T-helper 1 cell treated with Interleukin-12 subunit alpha and Interleukin-12 subunit beta and Interleukin-4 antibody, amounts not matched to agents 30 ng/mL and 1 ng/mL, for 36 hours (primary cell): ENCODE data around the gene MYOM3. TPM values are rescaled to one million over a fixed set of nuclear protein-coding genes. Genes with fewer than 3 reads are reported as not detected.

Experiments
- intact Hi-C: fragments of 100-400 bp; cut with micrococcal nuclease; formaldehyde crosslinking; loops from one replicate; pipeline ENCODE4 v1.15.1; 2024
- total RNA-seq: library from RNA; stranded (reverse); gene quantifications from 2 replicates; pipeline ENCODE4 v1.2.3, GENCODE V29; 2022

MYOM3 gene
- total RNA-seq, 1 donor from 2014 or later = not detected

DNA sequence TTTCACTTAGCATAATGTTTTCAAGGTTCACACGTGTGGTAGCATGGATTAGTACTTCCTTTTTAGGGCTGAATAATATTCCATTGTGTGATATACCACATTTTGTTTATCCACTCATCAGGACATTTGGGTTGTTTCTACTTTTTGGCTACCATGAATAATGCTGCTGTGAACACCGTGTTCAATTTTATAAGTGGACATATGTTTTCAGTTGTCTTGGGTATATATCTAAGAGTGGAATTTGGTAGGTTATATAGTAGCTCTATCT is 27.2 kb upstream of the MYOM3 start:
- intact Hi-C loops = no loop called here

GRCh38 chr1:24138476-24139221 is 26.7 kb upstream of the MYOM3 start:
- intact Hi-C loops = no loop called here

- intact Hi-C loops = no loop called here
Measured at GRCh38 chr1:24136956-24137539, 25.1 kb upstream of the MYOM3 start.

DNA sequence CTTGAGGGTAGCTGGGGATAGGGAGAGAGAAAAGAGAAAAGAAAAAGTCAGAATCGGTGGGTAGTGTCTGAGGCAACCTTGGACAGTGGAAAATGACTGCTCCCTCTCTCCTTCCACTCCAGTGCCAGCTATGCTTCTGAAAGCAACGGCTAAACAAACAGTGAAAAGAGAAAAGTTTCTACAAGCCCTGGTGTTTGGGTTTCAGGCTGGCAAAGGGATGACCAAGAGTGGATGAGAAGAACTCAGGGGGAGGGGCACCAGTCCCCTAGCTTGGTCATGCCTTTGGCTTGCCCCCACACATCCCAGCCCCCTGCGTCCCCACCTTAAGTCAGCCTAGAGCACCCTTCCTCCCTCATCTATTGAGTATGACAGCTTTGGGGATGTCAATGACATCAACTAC is 22.4 kb upstream of the MYOM3 start:
- intact Hi-C loops = no loop called here

DNA sequence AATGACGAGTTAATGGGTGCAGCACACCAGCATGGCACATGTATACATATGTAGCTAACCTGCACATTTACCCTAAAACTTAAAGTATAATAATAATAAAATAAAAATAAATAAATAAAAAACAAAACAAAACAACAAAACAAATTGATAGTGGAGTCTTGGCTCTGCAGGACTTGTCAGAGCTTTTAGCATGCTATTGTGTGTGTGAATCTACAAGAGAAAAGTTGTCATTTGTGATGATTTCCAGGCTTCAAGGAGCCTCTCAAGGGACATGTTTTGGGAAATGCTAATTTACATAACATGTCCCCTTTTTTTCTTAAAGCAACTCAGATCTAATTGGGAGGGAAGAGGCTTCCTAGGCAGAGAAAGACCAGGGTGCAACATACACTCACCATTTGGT is 21.9 kb upstream of the MYOM3 start:
- intact Hi-C loops = no loop called here

GRCh38 chr1:24130385-24130784 is 18.4 kb upstream of the MYOM3 start:
- intact Hi-C loops = no loop called here

DNA sequence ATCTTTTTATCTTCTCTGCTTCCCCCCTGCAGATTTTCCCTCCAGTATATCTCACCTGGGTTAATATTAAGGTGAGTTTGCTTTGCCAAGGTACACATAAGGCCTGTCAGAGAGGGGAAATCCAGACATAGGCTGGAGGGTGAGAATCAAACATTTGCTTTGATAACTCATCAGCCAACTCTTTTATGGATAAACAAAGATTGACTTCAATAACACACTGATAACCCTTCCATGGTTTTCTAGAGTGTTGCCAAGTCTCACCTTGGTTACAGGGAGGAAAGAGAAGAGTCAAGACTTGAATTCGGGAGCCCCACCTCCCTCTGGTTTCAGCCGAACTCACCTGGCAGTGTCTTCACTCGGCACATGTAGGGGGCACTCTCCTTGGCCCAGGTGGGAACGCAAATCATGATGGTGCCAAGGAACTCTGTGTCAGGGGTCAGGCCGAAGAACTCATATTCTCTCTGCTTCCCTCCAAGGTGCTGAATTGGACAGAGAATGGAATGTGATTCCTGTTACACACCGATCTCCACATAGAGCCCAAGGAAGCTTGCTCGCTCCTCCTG is 15.9 kb upstream of the MYOM3 start:
- intact Hi-C loops = no loop called here

DNA sequence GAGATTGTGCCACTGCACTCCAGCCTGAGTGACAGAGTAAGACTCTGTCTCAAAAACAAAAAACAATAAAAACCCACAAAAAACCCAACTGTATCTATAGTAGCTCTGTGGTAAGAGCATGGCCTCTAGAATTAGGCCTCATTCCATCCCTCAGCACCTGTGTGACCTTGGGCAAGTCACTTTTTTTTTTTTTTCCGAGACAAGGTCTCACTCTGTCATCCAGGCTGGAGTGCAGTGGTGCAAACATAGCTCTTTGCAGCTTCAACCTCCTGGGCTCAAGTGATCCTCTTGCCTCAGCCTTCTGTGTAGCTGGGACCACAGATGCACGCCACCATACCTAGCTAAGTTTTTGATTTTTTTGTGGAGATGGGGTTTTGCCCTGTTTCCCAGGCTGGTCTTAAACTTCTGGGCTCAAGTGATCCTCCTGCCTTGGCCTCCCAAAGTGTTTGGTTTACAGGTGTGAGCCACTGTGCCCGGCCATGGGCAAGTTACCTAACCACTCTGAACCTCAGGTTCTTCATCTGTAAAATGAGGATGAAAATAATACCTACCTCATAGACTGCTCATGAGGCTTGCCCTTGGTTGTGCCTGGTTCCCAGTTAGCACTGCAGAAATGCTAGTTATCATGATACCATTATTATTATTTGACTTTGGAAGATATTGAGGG is 15.3 kb upstream of the MYOM3 start:
- intact Hi-C loops = no loop called here

DNA sequence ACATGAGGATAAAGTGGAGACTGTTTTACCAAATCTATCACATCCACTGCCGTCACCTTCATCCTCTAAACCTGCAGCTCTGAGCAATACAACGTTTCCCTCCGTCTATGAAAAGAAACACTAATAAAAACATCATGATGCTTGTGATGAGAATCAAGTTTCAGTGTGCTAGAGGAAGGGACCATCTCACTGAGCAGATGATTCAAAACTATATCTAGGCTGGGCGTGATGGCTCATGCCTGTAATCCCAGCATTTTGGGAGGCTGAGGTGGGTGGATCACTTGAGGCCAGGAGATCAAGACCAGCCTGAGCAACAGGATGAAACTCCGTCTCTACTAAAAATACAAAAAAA is 14.7 kb upstream of the MYOM3 start:
- intact Hi-C loops = no loop called here

- intact Hi-C loops = no loop called here
Measured at GRCh38 chr1:24126018-24126671, 14.2 kb upstream of the MYOM3 start.

DNA sequence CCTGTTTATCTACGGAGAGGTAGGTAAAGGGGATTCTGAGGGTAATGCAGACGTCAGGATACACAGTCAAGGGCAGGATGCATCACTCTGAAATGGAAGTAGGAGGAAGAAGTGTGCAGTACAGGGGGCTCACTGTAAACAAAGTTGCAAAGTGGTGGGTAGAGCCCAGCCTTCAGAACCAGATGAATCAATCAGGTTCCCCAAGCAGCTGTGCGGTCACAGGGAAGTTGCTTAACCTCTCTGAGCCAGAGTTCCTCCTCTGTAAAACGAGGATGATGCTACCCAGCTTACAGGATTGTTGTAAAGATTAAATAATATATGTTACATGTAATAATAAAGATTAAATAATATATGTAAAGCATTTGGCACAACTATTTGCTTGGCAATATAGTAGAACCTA is 13.5 kb upstream of the MYOM3 start:
- intact Hi-C loops = no loop called here

GRCh38 chr1:24124980-24125379 is 13.0 kb upstream of the MYOM3 start:
- intact Hi-C loops = no loop called here

GRCh38 chr1:24123611-24124010 is 11.7 kb upstream of the MYOM3 start:
- intact Hi-C loops = no loop called here

GRCh38 chr1:24122776-24123175 is 10.8 kb upstream of the MYOM3 start:
- intact Hi-C loops = no loop called here

DNA sequence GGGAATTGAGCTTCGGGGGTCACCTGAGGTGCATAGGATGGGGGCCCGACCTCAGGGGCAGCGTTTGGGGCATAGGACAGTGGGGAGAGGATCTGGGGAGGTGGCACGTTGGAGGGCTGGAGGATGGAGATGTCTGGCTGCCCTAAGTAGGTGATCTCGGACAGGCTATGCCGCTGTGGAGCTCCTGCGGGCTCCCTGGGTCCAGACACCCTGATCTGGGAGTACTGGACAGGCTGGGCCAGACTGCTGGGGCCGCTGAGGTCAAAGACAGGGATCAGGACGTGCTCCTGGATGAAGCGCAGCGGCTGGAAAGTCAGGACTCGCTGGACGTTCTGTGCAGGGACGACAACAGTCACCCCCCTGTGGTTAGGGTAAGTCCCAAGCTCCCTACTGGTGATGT is 9.5 kb upstream of the MYOM3 start:
- intact Hi-C loops = no loop called here

DNA sequence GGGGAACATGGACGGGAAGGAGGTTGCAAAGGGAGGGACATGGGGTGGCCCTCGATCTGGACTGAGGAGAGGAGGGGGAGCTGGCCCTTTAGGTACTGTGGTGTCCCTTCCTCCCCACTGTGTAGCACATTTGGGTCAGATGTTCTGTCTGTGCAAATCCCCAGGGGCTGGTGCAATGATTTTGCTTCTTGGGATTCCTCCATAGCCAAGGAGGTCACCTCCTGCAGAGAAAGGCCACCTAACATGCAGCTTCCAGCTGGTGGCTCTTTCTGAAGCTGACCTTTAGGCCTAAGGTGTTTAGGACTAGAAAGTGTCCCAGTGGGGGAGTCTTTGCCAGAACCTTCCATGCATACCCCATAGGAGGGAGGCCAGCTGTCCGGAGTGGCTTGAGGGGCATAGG is 9.0 kb upstream of the MYOM3 start:
- intact Hi-C loops = no loop called here

DNA sequence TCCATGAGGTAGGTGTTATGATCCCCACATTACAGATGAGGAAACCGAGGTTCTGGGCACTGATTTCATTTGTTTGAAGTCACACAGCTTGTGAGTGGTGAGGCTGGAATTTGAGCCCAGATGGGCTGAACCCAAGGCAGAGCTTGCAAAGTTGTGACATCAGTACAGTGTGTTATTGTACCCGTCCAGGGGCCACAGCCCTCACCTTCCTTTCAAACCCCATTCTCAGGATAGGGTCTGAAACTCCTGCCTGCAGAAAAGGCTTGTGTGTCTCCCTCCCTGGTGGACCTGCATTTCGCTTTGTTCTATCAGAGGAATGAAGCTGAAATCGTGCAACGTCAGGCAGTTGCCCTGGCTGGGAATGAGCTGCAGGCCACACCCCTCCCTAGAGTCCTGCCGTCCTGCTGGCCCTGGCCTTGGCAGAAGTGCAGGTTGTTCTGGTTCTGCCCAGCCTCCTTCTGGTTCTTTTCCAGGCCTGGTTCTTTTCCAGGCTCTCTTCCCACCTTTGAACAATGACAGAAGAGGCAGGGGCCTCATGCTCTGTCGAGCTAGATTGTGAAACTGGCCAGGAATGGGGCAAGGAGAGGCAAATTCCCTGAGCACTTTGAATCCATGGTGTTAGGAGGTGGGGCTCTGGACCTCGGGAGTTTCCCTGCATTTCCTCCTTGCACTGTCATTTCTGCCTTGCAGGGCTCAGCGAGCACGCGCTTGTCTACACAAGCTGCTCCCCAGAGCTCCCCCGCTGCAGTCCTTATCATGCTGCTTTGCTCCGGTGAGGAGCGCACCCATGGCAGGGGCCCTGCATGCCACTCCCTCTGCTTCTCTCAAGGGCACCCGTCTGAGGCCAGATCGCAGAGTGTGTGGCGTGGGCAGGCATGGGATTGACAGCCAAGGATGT is 8.2 kb upstream of the MYOM3 start:
- intact Hi-C loops = no loop called here

DNA sequence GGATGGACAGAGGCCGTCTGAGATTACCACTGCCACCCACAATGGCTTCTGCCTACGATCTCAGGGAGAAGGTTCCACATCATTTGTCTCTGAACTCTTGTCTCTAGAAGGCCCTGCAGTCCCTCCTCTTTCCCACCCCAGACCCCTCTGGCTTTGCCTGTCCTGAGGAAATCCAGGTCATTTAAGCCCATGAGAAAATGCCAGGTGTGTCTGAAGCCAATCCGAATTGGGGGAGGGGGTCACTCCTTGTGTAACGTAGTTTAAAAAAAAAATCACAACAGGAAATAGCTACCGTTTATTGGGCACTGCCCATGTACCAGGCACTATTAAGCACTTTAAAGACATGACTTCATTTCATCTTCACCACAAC is 7.5 kb upstream of the MYOM3 start:
- intact Hi-C loops = no loop called here

DNA sequence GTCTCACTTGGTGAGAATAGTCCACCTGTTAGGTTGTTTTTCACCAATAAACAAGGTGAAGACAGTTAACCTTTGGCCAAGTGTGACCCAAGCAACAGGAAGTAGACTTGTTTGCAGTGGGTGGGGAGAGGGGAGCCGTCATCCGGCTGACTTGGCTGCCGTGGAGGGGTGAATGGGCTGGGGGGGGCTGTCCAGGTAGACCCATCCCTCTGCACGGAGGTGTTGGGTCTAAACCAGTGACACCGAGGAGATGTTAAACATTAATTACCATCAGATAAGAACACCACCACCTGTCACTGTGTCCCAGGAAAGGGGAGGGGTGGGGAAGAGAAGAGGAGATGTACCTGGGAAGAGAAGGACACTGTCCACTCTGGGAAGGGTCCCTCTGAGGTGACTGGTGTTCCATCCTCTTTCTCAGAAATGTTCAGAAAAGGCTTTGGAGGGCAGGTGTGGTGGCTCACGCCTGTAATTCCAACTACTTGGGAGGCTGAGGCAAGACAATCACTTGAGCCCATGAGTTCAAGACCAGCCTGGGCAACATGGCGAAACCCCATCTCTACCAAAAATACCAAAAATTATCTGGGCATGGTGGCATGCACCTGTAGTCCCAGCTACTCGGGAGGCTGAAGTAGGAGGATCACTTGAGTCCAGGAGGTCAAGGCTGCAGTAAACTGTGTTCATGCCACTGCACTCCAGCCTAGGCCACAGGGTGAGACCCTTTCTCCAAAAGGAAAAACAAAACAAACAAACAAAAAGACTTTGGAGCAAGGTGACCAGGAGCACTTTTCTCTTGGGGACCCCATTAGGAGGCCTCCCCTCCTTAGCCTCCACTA is 6.7 kb upstream of the MYOM3 start:
- intact Hi-C loops = no loop called here

DNA sequence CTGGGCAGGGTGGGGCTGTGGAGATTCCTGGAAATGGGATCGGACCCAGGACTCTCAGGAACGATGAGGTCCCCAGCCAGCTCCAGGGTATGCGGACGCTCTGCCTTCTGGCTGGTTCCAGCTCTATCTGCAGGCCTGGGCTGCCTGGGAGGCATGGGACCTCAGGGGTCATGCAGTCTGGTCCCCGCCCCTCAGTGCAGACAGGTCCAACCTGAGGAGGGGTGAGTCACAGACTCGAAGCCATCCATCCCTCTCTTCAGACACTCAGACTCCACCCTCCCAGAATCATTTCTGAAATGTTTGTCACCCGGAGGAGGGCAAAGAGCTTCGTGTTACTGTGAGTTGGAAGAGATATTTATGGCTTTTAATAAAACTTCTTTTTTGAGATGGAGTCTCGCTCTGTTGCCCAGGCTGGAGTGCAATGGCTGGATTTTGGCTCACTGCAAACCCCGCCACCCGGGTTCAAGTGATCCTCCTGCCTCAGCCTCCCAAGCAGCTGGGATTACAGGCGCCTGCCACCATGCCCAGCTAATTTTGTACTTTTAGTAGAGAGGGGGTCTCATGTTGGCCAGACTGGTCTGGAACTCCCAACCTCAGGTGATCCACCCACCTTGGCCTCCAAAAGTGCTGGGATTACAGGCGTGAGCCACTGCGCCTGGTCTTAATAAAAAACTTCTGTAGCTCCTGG is 5.9 kb upstream of the MYOM3 start:
- intact Hi-C loops = no loop called here
